Kidney (tissue), 14 donors: ENCODE results near the gene NELFE. TPM values are rescaled to one million over a fixed set of nuclear protein-coding genes. Genes with fewer than 3 reads are reported as not detected.

ENCODE experiments used
- DNase-seq, 5 donors: peaks; one replicate each; pipeline ENCODE4 v3.0.0-alpha.2; 2013 to 2020
- FAIRE-seq: peaks from 2 replicates; lab custom pipeline; 2012; peaks lifted over from hg19 to GRCh38; lab: Jason Lieb, UNC
- H3K27ac ChIP-seq, 2 donors: one replicate each; pipeline ENCODE4 v1.7.0; 2013; ENCODE audit warnings: low read depth in 2 of 2, low read length in 2 of 2, inconsistent platforms in 1 of 2
- H3K27me3 ChIP-seq: one replicate; pipeline ENCODE4 v1.7.1; 2013; ENCODE audit warnings: low read length, inconsistent platforms; ENCODE audit not compliant: control insufficient read depth, insufficient read depth
- H3K36me3 ChIP-seq, 3 donors: one replicate each; pipeline versions ENCODE4 v1.7.0 to v1.7.1; 2013; ENCODE audit warnings: low read length in 3 of 3, control low read depth in 1 of 3, inconsistent platforms in 1 of 3; ENCODE audit not compliant: insufficient read depth in 3 of 3, control insufficient read depth in 2 of 3
- H3K4me1 ChIP-seq, 3 donors: one replicate each; pipeline versions ENCODE4 v1.7.0 to v1.7.1; 2013; ENCODE audit warnings: low read length in 3 of 3, inconsistent platforms in 1 of 3, low read depth in 1 of 3; ENCODE audit not compliant: control insufficient read depth in 2 of 3, insufficient read depth in 2 of 3
- H3K4me3 ChIP-seq, 3 donors: one replicate each; pipeline versions ENCODE4 v1.7.0 to v1.8.1; 2013; ENCODE audit warnings: low read length in 3 of 3, control low read depth in 1 of 3, inconsistent platforms in 1 of 3
- H3K9ac ChIP-seq, 3 donors: one replicate each; pipeline versions ENCODE4 v1.7.0 to v1.7.1; 2013; ENCODE audit warnings: low read length in 3 of 3, control low read depth in 1 of 3, inconsistent platforms in 1 of 3
- H3K9me3 ChIP-seq, 3 donors: one replicate each; pipeline versions ENCODE4 v1.7.0 to v1.7.1; 2013; ENCODE audit warnings: low read length in 3 of 3, control low read depth in 1 of 3, inconsistent platforms in 1 of 3; ENCODE audit not compliant: control insufficient read depth in 2 of 3, insufficient read depth in 1 of 3
- CTCF ChIP-seq: IDR thresholded peaks from 3 replicates; pipeline ENCODE4 v1.5.1; 2012; ENCODE audit warnings: mild to moderate bottlenecking, moderate library complexity, borderline replicate concordance; ENCODE audit not compliant: insufficient read depth; ENCODE audit errors: extremely low read depth
- intact Hi-C: fragments of 100-400 bp; cut with DNase I; formaldehyde crosslinking; loops from one replicate; pipeline ENCODE4 v1.11.1; 2022
- polyA plus RNA-seq: library from polyadenylated mRNA; stranded (reverse); fragments of 350-450 nt; fragmentation: Illumina TruSeq; extraction: RNeasy Lipid Tissue Mini Kit (QIAGEN cat#74804); gene quantifications from one replicate; pipeline ENCODE4 v1.2.3, GENCODE V29; 2014; ENCODE audit warnings: low read depth, low replicate concordance; ENCODE audit not compliant: insufficient read depth
- total RNA-seq: library from RNA; stranded (reverse); fragmentation: NEBNext Ultra II Directional; extraction: Animal tissue kit (Norgen Biotek cat#: 25700); gene quantifications from one replicate; pipeline ENCODE4 v1.2.1, GENCODE V29; 2021
- donor health status: control.
- donor health status: control.
- donor health status: control.
- donor health status: control.
- donor health status: control.
- donor health status: DM: yes; HTN: yes; CAD: no.
- donor health status: Normal renal cell carcinoma (clear cell type).

NELFE gene
- total and polyA plus RNA-seq, 2 donors from 2014 or later, result 62.0 to 83.0 TPM

- DNase-seq (no peak), FAIRE-seq (no peak)
- peaks cover 0 to 15% (median 0%) of the 10 kb centered on the region in 3 donors for H3K4me1 ChIP-seq
- H3K9me3 ChIP-seq, result no peaks in the 10 kb centered on the region
- no peak overlapping the region for H3K4me3 ChIP-seq
- intact Hi-C loops, result no loop called here
- H3K27me3 ChIP-seq, result no peaks in the 10 kb centered on the region
- peaks cover 4 to 48% (median 46%) of the 10 kb centered on the region in 3 donors for H3K36me3 ChIP-seq
- no peak overlapping the region for H3K27ac ChIP-seq
- no peak overlapping the region for H3K9ac ChIP-seq
- TF ChIP-seq CTCF, result no peak
These were observed 8.5 kb upstream of the NELFE start for GRCh38 chr6:31966997-31967925.

DNA sequence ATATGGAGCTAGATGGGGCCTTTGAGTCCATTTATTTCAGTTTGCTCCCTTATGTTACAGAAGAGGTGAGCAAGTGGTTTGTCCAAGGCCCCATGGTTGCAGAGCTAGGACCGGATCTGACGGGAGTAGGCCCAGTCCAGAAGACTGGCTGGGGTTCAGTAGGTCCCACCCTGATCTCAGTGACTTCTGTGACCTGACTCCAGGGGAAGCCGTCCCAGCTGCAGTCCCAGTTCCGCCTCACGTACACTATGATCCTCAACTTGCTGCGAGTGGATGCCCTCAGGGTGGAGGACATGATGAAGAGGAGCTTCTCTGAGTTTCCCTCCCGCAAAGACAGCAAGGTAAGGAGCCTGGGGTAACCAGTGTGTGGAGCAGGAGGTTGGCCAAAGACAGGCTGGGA is 7.7 kb upstream of the NELFE start:
- Histone ChIP-seq H3K36me3 (peaks cover 4 to 56% (median 49%) of the 10 kb centered on the region in 3 donors), H3K9ac (no peak overlapping the region), H3K9me3 (no peaks in the 10 kb centered on the region), H3K4me1 (peaks cover 0 to 13% (median 0%) of the 10 kb centered on the region in 3 donors), H3K27ac (no peak overlapping the region), H3K27me3 (no peaks in the 10 kb centered on the region), H3K4me3 (no peak overlapping the region)
- intact Hi-C loops, result no loop called here
- TF ChIP-seq CTCF, result no peak
- DNase-seq (no peak), FAIRE-seq (no peak)

- H3K27me3 ChIP-seq, result no peaks in the 10 kb centered on the region
- no peak overlapping the region for H3K27ac ChIP-seq
- no peak overlapping the region for H3K4me3 ChIP-seq
- intact Hi-C loops, result no loop called here
- H3K9ac ChIP-seq, result no peak overlapping the region
- DNase-seq, result no peak
- H3K4me1 ChIP-seq, result peaks cover 0 to 5% (median 0%) of the 10 kb centered on the region in 3 donors
- no peak for FAIRE-seq
- H3K9me3 ChIP-seq, result no peaks in the 10 kb centered on the region
- peaks cover 4 to 64% (median 51%) of the 10 kb centered on the region in 3 donors for H3K36me3 ChIP-seq
- no peak for TF ChIP-seq CTCF
These were observed 6.9 kb upstream of the NELFE start for GRCh38 chr6:31965700-31966099.
